Transverse colon (tissue), 4 donors: ENCODE measurements around the gene ARSG. TPM values are rescaled to one million over a fixed set of nuclear protein-coding genes. Genes with fewer than 3 reads are reported as not detected.

Experiments used
- DNase-seq: peaks from one replicate; pipeline ENCODE4 v3.0.0-alpha.2; 2019
- H3K27ac ChIP-seq, 4 donors: fragments of 200-600 bp; sonication (generic); 2 replicates each; pipeline ENCODE4 v1.5.1; 2016 to 2018; ENCODE audit warnings: inconsistent platforms in 4 of 4
- H3K27me3 ChIP-seq: fragments of 200-600 bp; sonication (generic); 2 replicates; pipeline ENCODE4 v1.5.1; 2017; ENCODE audit warnings: inconsistent platforms
- H3K36me3 ChIP-seq, 4 donors: fragments of 200-600 bp; sonication (generic); 2 replicates each; pipeline ENCODE4 v1.5.1; 2017 to 2019; ENCODE audit warnings: inconsistent platforms in 4 of 4
- H3K4me1 ChIP-seq, 4 donors: fragments of 200-600 bp; sonication (generic); 2 replicates each; pipeline ENCODE4 v1.5.1; 2017 to 2020; ENCODE audit warnings: inconsistent platforms in 4 of 4
- H3K4me3 ChIP-seq, 4 donors: fragments of 200-600 bp; sonication (generic); 1 replicate in 1 of 4; 2 replicates in 3 of 4; pipeline versions ENCODE4 v1.5.1 to v1.6.1; 2017 to 2019; ENCODE audit warnings: inconsistent platforms in 4 of 4
- H3K9me3 ChIP-seq, 2 donors: fragments of 200-600 bp; sonication (generic); 2 replicates each; pipeline ENCODE4 v1.5.1; 2017 to 2019; ENCODE audit warnings: inconsistent platforms in 2 of 2
- EP300 ChIP-seq: sonication (generic); formaldehyde crosslinking; IDR thresholded peaks from one replicate; pipeline ENCODE4 v1.6.1; 2017; ENCODE audit warnings: antibody characterized with exemption, low read depth
- POLR2A ChIP-seq: fragments of 450-650 bp; IDR thresholded peaks from one replicate; pipeline ENCODE4 v1.6.1; 2016; ENCODE audit warnings: antibody characterized with exemption, mild to moderate bottlenecking, moderate library complexity
- POLR2AphosphoS5 ChIP-seq, 3 donors: sonication (generic); formaldehyde crosslinking; IDR thresholded peaks; one replicate each; pipeline ENCODE4 v1.6.1; 2016; ENCODE audit warnings: antibody characterized with exemption in 3 of 3
- WGBS, 2 donors: methylation state at CpG; one replicate each; pipeline ENCODE4 v1.1.5; 2018; ENCODE audit warnings: low coverage in 1 of 2; 5-methylcytosine and 5-hydroxymethylcytosine counted together
- in situ Hi-C, 4 donors: fragments of 200-750 bp; cut with MboI; loops; one replicate each; pipeline versions ENCODE4 v1.15.0 to v1.15.1; 2017; ENCODE audit warnings: low sequenced_read_pairs in 3 of 4, low pct_ligation_motif_present in 1 of 4, low pct_unique_long_range_greater_than_20kb in 1 of 4
- intact Hi-C: fragments of 100-400 bp; cut with DNase I; formaldehyde crosslinking; loops from one replicate; pipeline ENCODE4 v1.15.1; 2023; ENCODE audit warnings: low total_unique reads
- total RNA-seq, 4 donors: library from RNA; depleted of rRNA; stranded (reverse); fragments of >200 nt; gene quantifications; one replicate each; pipeline ENCODE4 v1.1.0, GENCODE V29; 2016
- TF ChIP-seq, protein P1 (sequence below), 5 experiments: fragments of 200-600 bp in 3 of 5; fragments of 450-650 bp in 2 of 5; sonication (generic) in 3 of 5; IDR thresholded peaks; 1 replicate in 2 of 5; 2 replicates in 3 of 5; pipeline ENCODE4 v1.5.1; 2016 to 2017; ENCODE audit warnings: antibody characterized with exemption in 5 of 5, inconsistent platforms in 3 of 5, mild to moderate bottlenecking in 2 of 5, moderate library complexity in 1 of 5

ARSG gene
- total RNA-seq, 4 donors from 2014 or later = 0.41 to 4.4 (median 1.6) TPM; not detected in 1

GRCh38 chr17:68424861-68425260 lies 133.6 kb downstream of the ARSG start:
- intact Hi-C loops = no loop called here
- 73 to 76% methylated on average over 3 to 6 of the region's 6 CpGs for WGBS, 2 donors
- DNase-seq = no peak
- TF ChIP-seq POLR2A (no peak), POLR2AphosphoS5 (IDR thresholded peaks at IDR 0.05) (no peak), EP300 (no peak)
- TF ChIP-seq, protein P1, sequence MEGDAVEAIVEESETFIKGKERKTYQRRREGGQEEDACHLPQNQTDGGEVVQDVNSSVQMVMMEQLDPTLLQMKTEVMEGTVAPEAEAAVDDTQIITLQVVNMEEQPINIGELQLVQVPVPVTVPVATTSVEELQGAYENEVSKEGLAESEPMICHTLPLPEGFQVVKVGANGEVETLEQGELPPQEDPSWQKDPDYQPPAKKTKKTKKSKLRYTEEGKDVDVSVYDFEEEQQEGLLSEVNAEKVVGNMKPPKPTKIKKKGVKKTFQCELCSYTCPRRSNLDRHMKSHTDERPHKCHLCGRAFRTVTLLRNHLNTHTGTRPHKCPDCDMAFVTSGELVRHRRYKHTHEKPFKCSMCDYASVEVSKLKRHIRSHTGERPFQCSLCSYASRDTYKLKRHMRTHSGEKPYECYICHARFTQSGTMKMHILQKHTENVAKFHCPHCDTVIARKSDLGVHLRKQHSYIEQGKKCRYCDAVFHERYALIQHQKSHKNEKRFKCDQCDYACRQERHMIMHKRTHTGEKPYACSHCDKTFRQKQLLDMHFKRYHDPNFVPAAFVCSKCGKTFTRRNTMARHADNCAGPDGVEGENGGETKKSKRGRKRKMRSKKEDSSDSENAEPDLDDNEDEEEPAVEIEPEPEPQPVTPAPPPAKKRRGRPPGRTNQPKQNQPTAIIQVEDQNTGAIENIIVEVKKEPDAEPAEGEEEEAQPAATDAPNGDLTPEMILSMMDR (IDR thresholded peaks at IDR 0.05) = no peak
- Histone ChIP-seq H3K36me3 (peaks cover 0 to 71% (median 25%) of the 10 kb centered on the region in 4 donors), H3K27ac (no peak overlapping the region), H3K4me1 (no peaks in the 10 kb centered on the region), H3K4me3 (no peak overlapping the region), H3K9me3 (no peaks in the 10 kb centered on the region), H3K27me3 (no peaks in the 10 kb centered on the region)
- in situ Hi-C loops = no loop called here

DNA sequence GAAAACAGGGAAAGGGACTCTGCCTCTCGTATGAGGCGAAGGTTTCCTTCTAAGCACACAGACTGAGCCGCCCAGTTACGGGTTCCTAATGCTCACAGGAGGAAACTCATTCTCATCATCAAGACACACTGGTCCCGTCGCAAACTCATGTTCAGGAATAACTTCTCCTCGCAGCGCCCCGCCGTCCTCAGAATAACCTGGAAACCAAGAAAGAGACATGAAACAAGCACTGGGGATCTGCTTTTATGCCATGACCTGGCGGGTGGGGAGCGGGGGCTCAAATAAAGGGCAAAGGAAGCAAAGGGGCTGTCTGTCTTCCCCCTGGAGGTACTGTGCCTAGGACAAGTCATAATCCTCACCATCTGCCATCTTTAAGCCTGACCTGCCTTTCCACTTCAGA lies 134.7 kb downstream of the ARSG start:
- no peak for DNase-seq
- intact Hi-C loops (no loop called here), in situ Hi-C loops (no loop called here)
- Histone ChIP-seq H3K36me3 (peaks cover 0 to 71% (median 27%) of the 10 kb centered on the region in 4 donors), H3K4me3 (no peak overlapping the region), H3K4me1 (no peaks in the 10 kb centered on the region), H3K27me3 (no peaks in the 10 kb centered on the region), H3K9me3 (no peaks in the 10 kb centered on the region), H3K27ac (no peak overlapping the region)
- WGBS, 2 donors = 95% methylated on average over 9 to 12 of the region's 12 CpGs
- no peak for TF ChIP-seq POLR2AphosphoS5 (IDR thresholded peaks at IDR 0.05)
- TF ChIP-seq POLR2A = no peak
- no peak for TF ChIP-seq EP300
- TF ChIP-seq, protein P1 (IDR thresholded peaks at IDR 0.05) = no peak

DNA sequence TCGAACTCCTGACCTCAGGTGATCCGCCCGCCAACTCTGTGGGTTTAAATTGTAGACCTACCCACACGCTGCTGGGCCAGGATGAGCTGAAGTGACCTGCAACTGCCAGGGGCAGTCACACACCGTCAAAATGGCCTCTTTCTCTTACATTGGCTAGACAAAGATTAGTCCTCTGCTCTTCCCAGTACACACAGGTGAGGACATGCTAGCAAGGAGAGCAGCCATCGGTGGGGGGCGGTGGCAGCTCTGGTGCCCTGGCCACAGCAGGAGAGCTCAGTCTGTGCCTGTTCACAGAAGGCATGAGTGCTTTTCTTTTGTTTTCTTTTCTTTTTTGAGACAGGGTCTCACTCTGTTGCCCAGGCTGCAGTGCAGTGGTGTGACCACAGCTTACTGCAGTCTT lies 136.3 kb downstream of the ARSG start:
- in situ Hi-C loops = no loop called here
- intact Hi-C loops = no loop called here

DNA sequence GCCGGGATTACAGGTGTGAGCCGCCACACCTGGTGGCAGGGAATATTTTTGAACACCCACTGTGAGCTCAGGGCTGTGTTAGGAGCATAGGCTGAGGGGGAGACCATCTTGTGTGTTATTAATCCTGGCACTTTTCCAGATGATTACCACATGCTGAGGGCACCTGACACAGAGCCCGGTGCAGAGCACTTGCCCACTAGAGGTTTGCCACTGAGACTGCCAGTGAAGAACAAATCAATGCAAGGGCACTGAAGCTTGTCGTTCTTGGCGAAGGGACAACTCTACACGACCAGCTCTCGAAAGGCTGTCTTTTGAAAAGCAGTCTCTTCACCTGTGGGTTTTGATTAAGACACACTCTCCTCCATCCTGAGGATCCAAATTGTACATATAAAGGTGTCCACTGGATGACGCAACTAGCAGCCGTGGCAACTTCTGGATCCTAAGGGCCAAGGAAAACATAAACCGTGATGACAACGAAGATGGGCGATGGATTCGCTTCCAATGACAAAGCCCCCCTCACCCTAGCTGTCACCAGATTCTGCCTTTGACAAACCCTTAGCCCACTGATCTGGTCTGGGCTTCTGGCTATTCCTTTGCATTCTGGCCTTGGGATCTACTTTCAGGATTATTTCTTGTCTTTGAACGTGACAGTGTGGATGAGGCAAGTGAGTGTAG lies 137.3 kb downstream of the ARSG start:
- DNase-seq = no peak
- WGBS, 2 donors = 91 to 100% methylated on average over 1 to 14 of the region's 14 CpGs
- no peaks in the 10 kb centered on the region for H3K9me3 ChIP-seq
- H3K27ac ChIP-seq = no peak overlapping the region
- H3K27me3 ChIP-seq = no peaks in the 10 kb centered on the region
- H3K4me1 ChIP-seq = no peaks in the 10 kb centered on the region
- peaks cover 0 to 83% (median 34%) of the 10 kb centered on the region in 4 donors for H3K36me3 ChIP-seq
- intact Hi-C loops (no loop called here), in situ Hi-C loops (no loop called here)
- TF ChIP-seq POLR2AphosphoS5 (IDR thresholded peaks at IDR 0.05) (no peak), POLR2A (no peak), EP300 (no peak)
- TF ChIP-seq, protein P1 (IDR thresholded peaks at IDR 0.05) = no peak
- H3K4me3 ChIP-seq = no peak overlapping the region

More for the DNA sequence above, 136.3 kb downstream of the ARSG start:
- Histone ChIP-seq H3K27ac (no peak overlapping the region), H3K4me1 (no peaks in the 10 kb centered on the region), H3K36me3 (peaks cover 0 to 76% (median 29%) of the 10 kb centered on the region in 4 donors), H3K27me3 (no peaks in the 10 kb centered on the region), H3K9me3 (no peaks in the 10 kb centered on the region), H3K4me3 (no peak overlapping the region)
- 94% methylated on average over 7 of the region's 7 CpGs; no CpG with 5 or more reads in 1 of the 2 donors for WGBS, 2 donors
- DNase-seq = no peak
- TF ChIP-seq POLR2AphosphoS5 (IDR thresholded peaks at IDR 0.05) = no peak
- no peak for TF ChIP-seq POLR2A
- TF ChIP-seq, protein P1 (IDR thresholded peaks at IDR 0.05) = no peak
- no peak for TF ChIP-seq EP300
